ENCODE data around the gene NFIX. TPM values are rescaled to one million over a fixed set of nuclear protein-coding genes. Genes with fewer than 3 reads are reported as not detected.

NFIX gene
- total RNA-seq, 2 donors from 2014 or later, result 70.9 to 73.8 TPM

DNA sequence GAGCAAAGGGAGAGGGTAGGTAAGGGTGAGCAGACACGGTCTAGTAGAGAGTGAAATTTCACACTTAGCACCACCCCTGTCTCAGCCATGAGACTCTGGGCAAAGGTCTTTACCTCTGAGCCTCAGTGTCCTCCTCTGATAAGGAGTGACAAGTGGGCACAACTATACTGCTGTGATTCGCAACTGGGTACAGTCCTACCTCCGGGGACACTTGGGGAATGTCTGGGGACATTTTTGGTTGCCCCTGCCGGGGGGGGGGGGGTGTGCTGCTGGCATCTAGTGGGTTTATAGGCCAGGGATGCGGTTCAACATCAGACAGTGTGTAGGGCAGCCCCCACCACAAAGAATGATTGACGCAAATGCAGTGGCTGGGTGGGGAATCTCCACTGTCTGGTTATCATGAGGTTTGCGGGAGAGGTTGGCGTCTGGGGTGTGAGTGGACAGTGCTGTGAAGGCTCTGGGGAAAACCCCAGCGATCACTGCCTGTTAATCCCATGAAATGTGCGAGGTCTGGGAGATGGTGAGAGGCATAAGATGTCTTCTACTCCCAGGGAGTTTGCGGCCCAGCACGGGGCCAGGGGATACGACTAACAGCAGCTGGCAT is 127.1 kb downstream of the NFIX start:
- H3K27me3 ChIP-seq, result no peaks in the 10 kb centered on the region
- H3K9me3 ChIP-seq, result no peaks in the 10 kb centered on the region
- intact Hi-C loops (cut with DNase I), result no loop called here
- DNase-seq, result no peak
- H3K36me3 ChIP-seq, result no peaks in the 10 kb centered on the region
- H3K27ac ChIP-seq, result no peak overlapping the region
- H3K4me3 ChIP-seq, result no peak overlapping the region
- peaks cover 7% of the 10 kb centered on the region for H3K4me1 ChIP-seq
- H3K9ac ChIP-seq (ENCODE audit: low read depth in 2 of 2, low read length in 2 of 2), result no peak overlapping the region
- TF ChIP-seq, protein P1, sequence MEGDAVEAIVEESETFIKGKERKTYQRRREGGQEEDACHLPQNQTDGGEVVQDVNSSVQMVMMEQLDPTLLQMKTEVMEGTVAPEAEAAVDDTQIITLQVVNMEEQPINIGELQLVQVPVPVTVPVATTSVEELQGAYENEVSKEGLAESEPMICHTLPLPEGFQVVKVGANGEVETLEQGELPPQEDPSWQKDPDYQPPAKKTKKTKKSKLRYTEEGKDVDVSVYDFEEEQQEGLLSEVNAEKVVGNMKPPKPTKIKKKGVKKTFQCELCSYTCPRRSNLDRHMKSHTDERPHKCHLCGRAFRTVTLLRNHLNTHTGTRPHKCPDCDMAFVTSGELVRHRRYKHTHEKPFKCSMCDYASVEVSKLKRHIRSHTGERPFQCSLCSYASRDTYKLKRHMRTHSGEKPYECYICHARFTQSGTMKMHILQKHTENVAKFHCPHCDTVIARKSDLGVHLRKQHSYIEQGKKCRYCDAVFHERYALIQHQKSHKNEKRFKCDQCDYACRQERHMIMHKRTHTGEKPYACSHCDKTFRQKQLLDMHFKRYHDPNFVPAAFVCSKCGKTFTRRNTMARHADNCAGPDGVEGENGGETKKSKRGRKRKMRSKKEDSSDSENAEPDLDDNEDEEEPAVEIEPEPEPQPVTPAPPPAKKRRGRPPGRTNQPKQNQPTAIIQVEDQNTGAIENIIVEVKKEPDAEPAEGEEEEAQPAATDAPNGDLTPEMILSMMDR (IDR thresholded peaks at IDR 0.05), result no peak

DNA sequence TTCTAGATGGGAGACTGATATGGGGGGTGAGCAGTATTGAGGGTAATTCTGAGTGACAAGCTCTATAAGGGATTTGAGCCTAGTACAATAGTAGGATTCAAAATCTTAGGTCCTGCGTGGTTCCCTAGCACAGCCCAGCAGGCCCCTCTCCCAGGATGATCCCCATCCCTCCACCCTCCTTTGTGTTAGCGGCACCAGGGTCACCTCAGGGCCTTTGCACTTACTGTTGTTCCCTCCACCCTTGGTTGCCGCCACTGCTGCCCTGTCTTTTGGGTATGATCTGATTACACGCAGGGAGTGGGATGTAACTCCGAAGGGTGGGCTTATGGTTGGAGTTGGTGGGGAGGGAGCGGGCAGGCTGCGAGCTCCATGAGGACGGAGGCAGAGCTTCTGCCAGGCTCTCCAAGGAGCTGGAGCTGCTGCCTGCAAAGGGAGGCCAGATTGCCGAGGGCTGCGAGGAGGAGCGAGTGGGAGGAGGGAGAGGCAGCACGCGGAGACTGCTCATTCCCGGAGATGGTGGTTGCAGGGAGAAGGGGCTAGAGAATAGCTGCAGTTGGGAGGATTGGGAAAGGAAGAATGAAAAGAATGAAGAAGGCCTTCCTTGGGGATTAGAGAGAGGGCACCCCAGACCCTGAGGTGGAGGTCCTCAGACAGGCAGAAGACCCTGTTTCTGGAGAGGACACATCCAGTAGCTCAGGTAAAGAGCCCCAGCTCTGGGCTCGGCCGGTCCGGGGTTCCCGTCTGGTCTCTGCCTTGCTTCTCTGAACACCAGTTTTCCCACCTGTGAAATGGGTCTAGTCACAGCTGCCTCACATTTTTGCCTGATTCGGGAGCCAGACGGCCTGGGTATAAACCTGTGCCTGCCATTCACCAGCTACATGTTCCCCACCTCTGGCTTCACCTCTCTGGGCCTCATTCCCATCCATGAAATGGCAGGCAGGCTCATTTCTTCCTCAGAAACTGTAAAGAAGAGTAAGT is 128.0 kb downstream of the NFIX start:
- Histone ChIP-seq H3K4me3 (no peak overlapping the region), H3K9me3 (no peaks in the 10 kb centered on the region), H3K4me1 (peaks cover 7% of the 10 kb centered on the region), H3K27ac (no peak overlapping the region), H3K9ac (ENCODE audit: low read depth in 2 of 2, low read length in 2 of 2) (no peak overlapping the region), H3K36me3 (no peaks in the 10 kb centered on the region), H3K27me3 (no peaks in the 10 kb centered on the region)
- DNase-seq, result no peak
- intact Hi-C loops (cut with DNase I), result no loop called here
- TF ChIP-seq, protein P1 (IDR thresholded peaks at IDR 0.05), result no peak

DNA sequence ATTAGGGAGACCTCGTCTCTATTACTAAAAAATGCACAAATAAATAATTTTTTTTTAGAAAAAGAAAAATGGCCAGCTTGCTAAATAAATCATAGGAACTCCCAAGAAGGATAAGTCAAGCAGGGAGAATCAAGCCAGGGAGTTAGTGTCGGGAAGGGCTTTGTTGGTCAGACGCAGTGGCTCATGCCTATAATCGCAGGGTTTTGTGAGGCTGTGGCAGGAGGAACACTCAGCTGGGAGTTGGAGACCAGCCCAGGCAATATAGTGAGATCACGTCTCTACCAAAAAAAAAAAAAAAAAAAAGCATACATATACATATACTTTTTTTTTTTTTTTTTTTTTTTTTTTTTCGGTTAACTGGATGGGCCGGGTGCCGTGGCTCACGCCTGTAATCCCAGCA is 131.8 kb downstream of the NFIX start:
- H3K36me3 ChIP-seq, result no peaks in the 10 kb centered on the region
- H3K4me1 ChIP-seq, result no peaks in the 10 kb centered on the region
- no peak overlapping the region for H3K9ac ChIP-seq (ENCODE audit: low read depth in 2 of 2, low read length in 2 of 2)
- no peaks in the 10 kb centered on the region for H3K27me3 ChIP-seq
- no peaks in the 10 kb centered on the region for H3K9me3 ChIP-seq
- intact Hi-C loops (cut with DNase I), result no loop called here
- TF ChIP-seq, protein P1 (IDR thresholded peaks at IDR 0.05), result no peak
- no peak overlapping the region for H3K27ac ChIP-seq
- DNase-seq, result no peak
- H3K4me3 ChIP-seq, result no peak overlapping the region

DNA sequence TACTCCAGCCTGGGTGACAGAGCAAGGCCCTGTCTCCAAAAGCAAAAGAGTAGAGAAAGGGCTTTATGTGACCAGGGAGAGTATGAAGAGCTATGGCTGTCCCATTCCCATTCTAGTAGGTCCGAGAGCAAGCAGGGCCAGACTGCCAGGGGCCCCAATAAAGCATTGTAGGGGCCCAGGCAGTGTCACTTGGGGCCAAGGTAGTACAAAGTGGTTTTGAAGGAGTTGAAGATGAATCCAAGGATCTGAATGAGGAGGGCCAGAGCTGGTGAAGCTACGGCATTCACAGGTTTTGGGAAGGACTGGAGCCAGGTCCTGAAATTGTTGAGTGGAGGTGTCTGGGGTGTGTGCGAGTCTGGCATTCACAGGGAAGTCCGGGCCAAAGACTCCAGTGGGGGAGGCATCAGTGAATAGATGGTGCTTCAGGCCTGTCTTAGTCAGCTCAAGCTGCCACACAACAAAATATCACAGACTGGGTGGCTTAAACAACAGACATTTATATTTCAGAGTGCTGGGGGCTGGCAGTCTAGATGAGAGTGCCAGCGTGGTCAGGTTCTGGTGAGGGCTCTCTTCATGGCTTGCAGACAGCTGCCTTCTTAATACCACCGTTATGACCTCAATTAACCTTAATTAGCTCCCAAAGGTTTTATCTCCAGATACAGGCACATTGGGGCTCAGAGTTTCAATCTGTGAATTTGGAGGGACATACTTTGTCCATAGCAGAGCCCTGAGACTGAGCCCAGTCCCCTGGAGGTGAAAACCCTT is 132.7 kb downstream of the NFIX start:
- Histone ChIP-seq H3K4me3 (no peak overlapping the region), H3K27ac (no peak overlapping the region), H3K27me3 (no peaks in the 10 kb centered on the region), H3K9ac (ENCODE audit: low read depth in 2 of 2, low read length in 2 of 2) (no peak overlapping the region), H3K36me3 (no peaks in the 10 kb centered on the region), H3K9me3 (no peaks in the 10 kb centered on the region), H3K4me1 (no peaks in the 10 kb centered on the region)
- TF ChIP-seq, protein P1 (IDR thresholded peaks at IDR 0.05), result no peak
- no peak for DNase-seq
- intact Hi-C loops (cut with DNase I), result no loop called here

DNA sequence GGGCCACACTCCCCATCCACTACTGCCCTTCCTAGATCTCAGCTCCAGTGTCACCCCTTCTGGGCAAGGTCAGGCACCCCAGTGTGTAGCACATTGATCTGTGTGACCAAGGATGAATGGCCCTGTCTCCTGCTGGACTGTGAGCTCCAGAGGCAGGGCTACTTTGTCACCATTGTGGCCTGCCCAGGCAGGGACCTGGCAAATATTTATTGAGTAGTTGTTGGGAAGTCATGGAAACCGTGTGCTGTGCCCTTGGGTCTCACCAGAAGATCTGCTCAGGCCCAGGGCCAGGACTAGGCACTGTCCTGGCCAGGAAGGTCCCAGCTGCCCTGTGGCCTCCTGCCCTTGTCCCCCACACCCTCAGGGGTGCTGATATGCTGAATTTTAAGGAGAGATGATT is 133.3 kb downstream of the NFIX start:
- H3K4me3 ChIP-seq, result no peak overlapping the region

More for the DNA sequence above, 133.3 kb downstream of the NFIX start:
- intact Hi-C loops (cut with DNase I), result no loop called here
- Histone ChIP-seq H3K27me3 (no peaks in the 10 kb centered on the region), H3K36me3 (no peaks in the 10 kb centered on the region), H3K27ac (no peak overlapping the region), H3K9me3 (no peaks in the 10 kb centered on the region), H3K9ac (ENCODE audit: low read depth in 2 of 2, low read length in 2 of 2) (no peak overlapping the region), H3K4me1 (no peaks in the 10 kb centered on the region)
- TF ChIP-seq, protein P1 (IDR thresholded peaks at IDR 0.05), result no peak
- no peak for DNase-seq

Data from colonic mucosa (tissue), 4 donors.